ENCODE data around the gene PDE6A.

- TF ChIP-seq EZH2phosphoT487 (IDR thresholded peaks at IDR 0.05; ENCODE audit: insufficient read depth, low read depth), result no peak
- no peak for TF ChIP-seq EZH2 (IDR thresholded peaks at IDR 0.05; ENCODE audit: insufficient read depth, poor library complexity, severe bottlenecking)
These were observed 133.7 kb downstream of the PDE6A start for GRCh38 chr5:149810856-149811255.
